ENCODE measurements around the gene KBTBD6.

GRCh38 chr13:41137241-41137640, 4.6 kb upstream of the KBTBD6 start:
- no peak for TF ChIP-seq CTCF (IDR thresholded peaks at IDR 0.05 in 2 of 3, conservative IDR thresholded peaks at IDR 0.05 in 1 of 3; ENCODE audit: borderline replicate concordance in 1 of 3, insufficient read depth in 1 of 3, low read depth in 2 of 3, low read length in 2 of 3)
- TF ChIP-seq EZH2 (IDR thresholded peaks at IDR 0.05), result no peak
- TF ChIP-seq YY1 (IDR thresholded peaks at IDR 0.05; ENCODE audit: extremely low read depth, insufficient replicate concordance, low read depth, low read length), result no peak
- TF ChIP-seq CEBPB (IDR thresholded peaks at IDR 0.05; ENCODE audit: low read depth), result no peak
- TF ChIP-seq POLR2AphosphoS5 (IDR thresholded peaks at IDR 0.05; ENCODE audit: low read depth, low read length), result no peak
- TF ChIP-seq POLR2A (IDR thresholded peaks at IDR 0.05; ENCODE audit: borderline replicate concordance, extremely low read depth, insufficient read depth, insufficient read length), result no peak
- TF ChIP-seq REST (IDR thresholded peaks at IDR 0.05; ENCODE audit: low read depth), result no peak
